SK-N-SH (cell line): ENCODE data around the gene PPP1R1B. TPM values are rescaled to one million over a fixed set of nuclear protein-coding genes. Genes with fewer than 3 reads are reported as not detected.
A peak's percentile ranks its signal among the peaks of the same experiment; 100 is the strongest.

Source experiments
- CTCF ChIA-PET: fragments of 300-600, 350-600 bp; formaldehyde crosslinking; extraction: SDS; loops from one replicate; lab custom pipeline; 2021; lab: Yijun Ruan, JAX
- POLR2A ChIA-PET: fragments of 350-600 bp; sonication (Branson Sonifier 250); formaldehyde crosslinking; extraction: SDS; loops from one replicate; lab custom pipeline; 2020; ENCODE audit warnings: antibody characterized with exemption, inconsistent platforms; lab: Yijun Ruan, JAX
- DNase-seq: peaks from one replicate; pipeline ENCODE4 v3.0.0; 2012
- H2AFZ ChIP-seq: fragments of 200-600 bp; sonication (generic); 2 replicates; pipeline ENCODE4 v1.8.1; 2016; ENCODE audit warnings: antibody characterized with exemption, mild to moderate bottlenecking, low read depth
- H3F3A ChIP-seq: fragments of 200-600 bp; sonication (generic); replicated peaks from 2 replicates; pipeline ENCODE3; 2016; ENCODE audit warnings: antibody characterized with exemption, mild to moderate bottlenecking; ENCODE audit not compliant: insufficient read depth
- H3K27ac ChIP-seq, 2 experiments: fragments of 200-500 bp in 1 of 2; fragments of 200-600 bp in 1 of 2; sonication (Bioruptor generic) in 1 of 2; sonication (generic), shearing (Covaris generic) in 1 of 2; 2 replicates each; pipeline versions ENCODE4 v1.5.1 to v1.6.1; 2014 to 2016; ENCODE audit warnings: low read depth in 2 of 2, inconsistent platforms in 1 of 2, low read length in 1 of 2, mild to moderate bottlenecking in 1 of 2, mixed read lengths in 1 of 2
- H3K27me3 ChIP-seq: fragments of 200-600 bp; sonication (generic), shearing (Covaris generic); 2 replicates; pipeline ENCODE4 v1.6.1; 2016; ENCODE audit warnings: mixed run types; ENCODE audit not compliant: insufficient read depth
- H3K36me3 ChIP-seq, 2 experiments: fragments of 200-500 bp in 1 of 2; fragments of 200-600 bp in 1 of 2; sonication (Bioruptor generic) in 1 of 2; sonication (generic) in 1 of 2; replicated peaks in 1 of 2; 2 replicates each; pipeline versions ENCODE3 to v1.5.1; 2014 to 2016; ENCODE audit warnings: low read length in 1 of 2, mild to moderate bottlenecking in 1 of 2; ENCODE audit not compliant: insufficient read depth in 2 of 2, control insufficient read depth in 1 of 2
- H3K4me1 ChIP-seq, 2 experiments: fragments of 200-500 bp in 1 of 2; fragments of 200-600 bp in 1 of 2; sonication (Bioruptor generic) in 1 of 2; sonication (generic), shearing (Covaris generic) in 1 of 2; 2 replicates each; pipeline versions ENCODE4 v1.5.1 to v1.6.1; 2014 to 2016; ENCODE audit warnings: low read depth in 1 of 2, low read length in 1 of 2, mixed run types in 1 of 2; ENCODE audit not compliant: insufficient read depth in 2 of 2, control insufficient read depth in 1 of 2
- H3K4me2 ChIP-seq: fragments of 200-600 bp; sonication (generic), shearing (Covaris generic); 2 replicates; pipeline ENCODE4 v1.6.1; 2017; ENCODE audit warnings: mixed run types
- H3K4me3 ChIP-seq, 2 experiments: fragments of 200-500 bp in 1 of 2; fragments of 200-600 bp in 1 of 2; sonication (Bioruptor generic) in 1 of 2; sonication (generic), shearing (Covaris generic) in 1 of 2; 2 replicates each; pipeline versions ENCODE4 v1.5.1 to v1.8.1; 2014 to 2016; ENCODE audit warnings: low read depth in 2 of 2, inconsistent platforms in 1 of 2, low read length in 1 of 2, mild to moderate bottlenecking in 1 of 2, mixed read lengths in 1 of 2, moderate library complexity in 1 of 2
- H3K79me2 ChIP-seq: fragments of 200-600 bp; sonication (generic); 2 replicates; pipeline ENCODE4 v1.8.1; 2017; ENCODE audit warnings: mild to moderate bottlenecking; ENCODE audit not compliant: insufficient read depth
- H3K9ac ChIP-seq: fragments of 200-600 bp; sonication (generic); 2 replicates; pipeline ENCODE4 v1.6.1; 2017; ENCODE audit warnings: mixed run types
- H3K9me2 ChIP-seq: fragments of 200-600 bp; sonication (generic); 2 replicates; pipeline ENCODE4 v1.6.1; 2017; ENCODE audit warnings: mixed run types
- H3K9me3 ChIP-seq: fragments of 200-600 bp; sonication (generic); 2 replicates; pipeline ENCODE4 v1.6.1; 2017; ENCODE audit warnings: mixed run types, mild to moderate bottlenecking, moderate library complexity
- H4K20me1 ChIP-seq: fragments of 200-600 bp; sonication (generic); 2 replicates; pipeline ENCODE4 v1.6.1; 2017; ENCODE audit warnings: mild to moderate bottlenecking, mixed run types; ENCODE audit not compliant: insufficient read depth
- ELF1 ChIP-seq: IDR thresholded peaks from 2 replicates; pipeline ENCODE4 v1.4.0; 2012
- EP300 ChIP-seq, 2 experiments: IDR thresholded peaks; 2 replicates each; pipeline versions ENCODE4 v1.4.0 to v1.6.1; 2012; ENCODE audit warnings: borderline replicate concordance in 1 of 2, low read depth in 1 of 2, low read length in 1 of 2
- FOXJ3 ChIP-seq: sonication (generic); formaldehyde crosslinking; IDR thresholded peaks from 2 replicates; pipeline ENCODE4 v1.5.1; 2020; ENCODE audit warnings: mild to moderate bottlenecking, missing genetic modification reagents
- FOXM1 ChIP-seq: IDR thresholded peaks from 2 replicates; pipeline ENCODE4 v1.4.0; 2012; ENCODE audit warnings: low read depth, mild to moderate bottlenecking
- GABPA ChIP-seq: IDR thresholded peaks from 2 replicates; pipeline ENCODE4 v1.4.0; 2012; ENCODE audit warnings: low read depth, mild to moderate bottlenecking
- JUND ChIP-seq: IDR thresholded peaks from 2 replicates; pipeline ENCODE4 v1.4.0; 2012
- MEF2A ChIP-seq: IDR thresholded peaks from 2 replicates; pipeline ENCODE4 v1.4.0; 2012; ENCODE audit warnings: low read depth, borderline replicate concordance
- NFIC ChIP-seq: IDR thresholded peaks from 2 replicates; pipeline ENCODE4 v1.4.0; 2012; ENCODE audit warnings: borderline replicate concordance
- NRF1 ChIP-seq: IDR thresholded peaks from 2 replicates; pipeline ENCODE4 v1.6.1; 2012; ENCODE audit warnings: low read depth, mild to moderate bottlenecking, low read length
- PBX3 ChIP-seq: IDR thresholded peaks from 2 replicates; pipeline ENCODE4; 2012
- POLR2AphosphoS5 ChIP-seq: IDR thresholded peaks from 2 replicates; pipeline ENCODE4 v1.6.1; 2012; ENCODE audit warnings: low read depth, low read length
- RAD21 ChIP-seq: IDR thresholded peaks from 2 replicates; pipeline ENCODE4 v1.6.1; 2012; ENCODE audit warnings: mild to moderate bottlenecking, low read length
- RXRA ChIP-seq: IDR thresholded peaks from 2 replicates; pipeline ENCODE4 v1.4.0; 2012; ENCODE audit warnings: low read depth, mild to moderate bottlenecking, borderline replicate concordance
- SIN3A ChIP-seq: IDR thresholded peaks from 2 replicates; pipeline ENCODE4 v1.6.1; 2012; ENCODE audit warnings: low read depth, mild to moderate bottlenecking, low read length, moderate library complexity, borderline replicate concordance
- TCF12 ChIP-seq: IDR thresholded peaks from 2 replicates; pipeline ENCODE4 v1.4.0; 2012
- TEAD4 ChIP-seq: IDR thresholded peaks from 2 replicates; pipeline ENCODE4 v1.4.0; 2012; ENCODE audit warnings: mild to moderate bottlenecking, borderline replicate concordance; ENCODE audit not compliant: insufficient read depth
- YY1 ChIP-seq: IDR thresholded peaks from 2 replicates; pipeline ENCODE4 v1.4.0; 2012; ENCODE audit warnings: low read depth, mild to moderate bottlenecking
- WGBS: methylation state at CpG from one replicate; pipeline ENCODE4 v1.1.6; 2017; ENCODE audit warnings: low lambda C conversion rate; 5-methylcytosine and 5-hydroxymethylcytosine counted together
- polyA plus RNA-seq, 3 experiments: library from polyadenylated mRNA; depleted of rRNA; stranded (reverse); fragments of >200 nt; gene quantifications; 2 replicates each; pipeline ENCODE4 v1.2.3, GENCODE V29; 2012
- TF ChIP-seq, protein P1 (sequence below): IDR thresholded peaks from 2 replicates; pipeline ENCODE4 v1.4.0; 2012; ENCODE audit warnings: low read depth
- TF ChIP-seq, protein P2 (sequence below): IDR thresholded peaks from 2 replicates; pipeline ENCODE4 v1.4.0; 2012; ENCODE audit warnings: low read depth, borderline replicate concordance
- TF ChIP-seq, protein P3 (sequence below): IDR thresholded peaks from 2 replicates; pipeline ENCODE4 v1.4.0; 2012; ENCODE audit warnings: low read depth, borderline replicate concordance
- TF ChIP-seq, protein P4 (sequence below): fragments of 150-350 bp; IDR thresholded peaks from 2 replicates; pipeline ENCODE4 v1.6.1; 2016; ENCODE audit warnings: mild to moderate bottlenecking, low read depth, low read length

PPP1R1B gene
- polyA plus RNA-seq, 1 of the 3 experiments (the other 2 are of a cell fraction), result 0.07 TPM

GRCh38 chr17:39619786-39620101, 7.0 kb upstream of the PPP1R1B start:
- Histone ChIP-seq H3K79me2 (no peaks in the 10 kb centered on the region), H3K36me3 (no peaks in the 10 kb centered on the region), H3K9ac (no peak overlapping the region), H3K27me3 (no peaks in the 10 kb centered on the region; the same call in 1 of the 2 replicates), H3K9me3 (no peaks in the 10 kb centered on the region), H3K4me2 (no peak overlapping the region), H3K27ac (no peak overlapping the region), H3F3A (peaks cover 5% of the 10 kb centered on the region), H3K9me2 (no peaks in the 10 kb centered on the region), H4K20me1 (0 out of 2 replicates have a peak, but pooled peaks cover 4% of the 10 kb centered on the region), H3K4me1 (peaks cover 0 to 15% of the 10 kb centered on the region in 2 experiments; a peak in 1 of 4 replicates)
- POLR2A ChIA-PET, result interaction anchor here (0.9 kb wide), 1 partner anchor 51 kb away, joined by 4 read pairs; no protein-coding TSS in a partner anchor
- no peak for DNase-seq
- 64% methylated on average over 1 of the region's 1 CpG for WGBS
- no peak for TF ChIP-seq FOXJ3 (CRISPR knock-in tag)
- no peak for TF ChIP-seq TCF12
- TF ChIP-seq, protein P1, sequence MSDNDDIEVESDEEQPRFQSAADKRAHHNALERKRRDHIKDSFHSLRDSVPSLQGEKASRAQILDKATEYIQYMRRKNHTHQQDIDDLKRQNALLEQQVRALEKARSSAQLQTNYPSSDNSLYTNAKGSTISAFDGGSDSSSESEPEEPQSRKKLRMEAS, result no peak
- no peak for TF ChIP-seq GABPA
- no peak for TF ChIP-seq POLR2AphosphoS5
- no peak for TF ChIP-seq EP300 (IDR thresholded peaks at IDR 0.05; ENCODE audit: borderline replicate concordance in 1 of 2, low read depth in 1 of 2, low read length in 1 of 2)
- TF ChIP-seq SIN3A, result no peak
- TF ChIP-seq ELF1, result no peak
- TF ChIP-seq, all 33 proteins: peak for 0
- CTCF ChIA-PET, result interaction anchor here (1.0 to 14.5 kb wide), 9 partner anchors 8 to 139 kb away, joined by 3 to 483 read pairs (median 83); partner anchors contain the start of genes NEUROD2, PNMT, STARD3 and TCAP
- Histone ChIP-seq H3K4me3 (no peak overlapping the region), H2AFZ (no peak overlapping the region)

DNA sequence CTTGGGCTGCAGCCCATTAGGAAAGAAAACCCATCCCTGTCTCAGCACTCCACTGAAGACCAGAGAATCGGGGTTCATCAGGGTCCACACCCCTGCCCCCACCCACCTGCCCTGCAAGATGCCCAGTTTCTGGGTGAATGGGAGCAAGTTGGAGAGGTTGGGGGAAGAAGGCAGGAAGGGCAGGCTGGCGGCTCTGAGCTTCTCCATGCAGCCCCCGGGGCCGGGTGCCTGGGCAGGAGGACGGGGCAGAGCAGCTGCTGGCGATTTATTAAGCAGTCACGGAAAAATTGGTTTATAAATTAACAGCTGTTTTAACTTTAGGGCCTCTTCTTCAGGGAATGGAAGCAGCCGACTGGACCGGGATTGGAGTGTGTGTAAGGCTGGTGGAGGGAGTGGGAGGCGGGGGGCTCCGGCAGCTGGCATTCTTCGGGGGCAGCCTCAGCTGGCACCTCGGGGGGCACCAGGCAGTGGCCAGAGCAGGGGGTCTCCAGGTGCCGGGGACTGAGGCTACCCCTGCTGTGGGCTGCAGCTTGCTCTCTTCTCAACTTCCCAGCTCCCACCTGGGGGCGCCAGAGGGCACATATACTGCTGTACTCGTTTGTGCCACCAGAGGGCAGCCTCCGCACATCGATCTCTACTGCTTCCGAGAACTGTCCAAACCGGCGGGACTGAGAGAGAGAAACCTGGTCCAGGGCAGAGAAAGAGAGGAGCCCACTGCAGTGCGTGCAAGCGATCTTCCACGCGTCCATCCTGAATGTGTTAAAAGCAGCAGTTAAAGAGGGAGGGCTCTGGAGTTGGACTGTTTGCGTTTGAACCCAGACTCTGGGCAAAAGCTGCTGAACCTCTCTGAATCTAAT, 5.0 kb upstream of the PPP1R1B start:
- no peaks in the 10 kb centered on the region for H3K9me2 ChIP-seq
- H3K79me2 ChIP-seq, result no peaks in the 10 kb centered on the region
- POLR2A ChIA-PET, result interaction anchor here (0.6 to 1.0 kb wide), 4 partner anchors 37 to 133 kb away, joined by 3 to 5 read pairs (median 4); no protein-coding TSS in a partner anchor
- peaks cover 0 to 15% of the 10 kb centered on the region in 2 experiments; a peak in 1 of 4 replicates for H3K4me1 ChIP-seq
- H3K9ac ChIP-seq, result no peak overlapping the region
- 8% methylated on average over 21 of the region's 26 CpGs for WGBS
- 0 out of 2 replicates have a peak, but pooled peaks cover 4% of the 10 kb centered on the region for H4K20me1 ChIP-seq
- no peak overlapping the region for H2AFZ ChIP-seq
- peaks cover 6% of the 10 kb centered on the region for H3K27me3 ChIP-seq
- H3K4me2 ChIP-seq, result peak overlapping the region; percentile 66; the same call in 1 of the 2 replicates
- no peaks in the 10 kb centered on the region for H3K36me3 ChIP-seq
- H3K27ac ChIP-seq, result no peak overlapping the region
- peaks cover 3% of the 10 kb centered on the region for H3F3A ChIP-seq
- DNase-seq, result peak; percentile 88
- no peaks in the 10 kb centered on the region for H3K9me3 ChIP-seq
- CTCF ChIA-PET, result interaction anchor here (0.5 to 14.5 kb wide), 81 partner anchors 10 to 775 kb away, joined by 3 to 483 read pairs (median 4); partner anchors contain the start of genes CDK12, GRB7, IKZF3 and MIEN1
- H3K4me3 ChIP-seq, result peak overlapping the region in 1 of 2 experiments; percentile 51; a peak in 2 of 4 replicates
- TF ChIP-seq YY1 (no peak), GABPA (no peak), TEAD4 (no peak), NRF1 (no peak), PBX3 (no peak), ELF1 (0 out of 2 replicates have a peak, but pooled peaks have one; percentile 22), RXRA (no peak), FOXM1 (no peak), SIN3A (peak; percentile 43; the same call in 1 of the 2 replicates), TCF12 (no peak), RAD21 (peak; percentile 86), MEF2A (no peak), JUND (no peak), NFIC (no peak)
- TF ChIP-seq, protein P2, sequence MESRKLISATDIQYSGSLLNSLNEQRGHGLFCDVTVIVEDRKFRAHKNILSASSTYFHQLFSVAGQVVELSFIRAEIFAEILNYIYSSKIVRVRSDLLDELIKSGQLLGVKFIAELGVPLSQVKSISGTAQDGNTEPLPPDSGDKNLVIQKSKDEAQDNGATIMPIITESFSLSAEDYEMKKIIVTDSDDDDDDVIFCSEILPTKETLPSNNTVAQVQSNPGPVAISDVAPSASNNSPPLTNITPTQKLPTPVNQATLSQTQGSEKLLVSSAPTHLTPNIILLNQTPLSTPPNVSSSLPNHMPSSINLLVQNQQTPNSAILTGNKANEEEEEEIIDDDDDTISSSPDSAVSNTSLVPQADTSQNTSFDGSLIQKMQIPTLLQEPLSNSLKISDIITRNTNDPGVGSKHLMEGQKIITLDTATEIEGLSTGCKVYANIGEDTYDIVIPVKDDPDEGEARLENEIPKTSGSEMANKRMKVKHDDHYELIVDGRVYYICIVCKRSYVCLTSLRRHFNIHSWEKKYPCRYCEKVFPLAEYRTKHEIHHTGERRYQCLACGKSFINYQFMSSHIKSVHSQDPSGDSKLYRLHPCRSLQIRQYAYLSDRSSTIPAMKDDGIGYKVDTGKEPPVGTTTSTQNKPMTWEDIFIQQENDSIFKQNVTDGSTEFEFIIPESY, result no peak
- TF ChIP-seq, protein P3, sequence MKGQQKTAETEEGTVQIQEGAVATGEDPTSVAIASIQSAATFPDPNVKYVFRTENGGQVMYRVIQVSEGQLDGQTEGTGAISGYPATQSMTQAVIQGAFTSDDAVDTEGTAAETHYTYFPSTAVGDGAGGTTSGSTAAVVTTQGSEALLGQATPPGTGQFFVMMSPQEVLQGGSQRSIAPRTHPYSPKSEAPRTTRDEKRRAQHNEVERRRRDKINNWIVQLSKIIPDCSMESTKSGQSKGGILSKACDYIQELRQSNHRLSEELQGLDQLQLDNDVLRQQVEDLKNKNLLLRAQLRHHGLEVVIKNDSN, result no peak
- TF ChIP-seq, protein P4, sequence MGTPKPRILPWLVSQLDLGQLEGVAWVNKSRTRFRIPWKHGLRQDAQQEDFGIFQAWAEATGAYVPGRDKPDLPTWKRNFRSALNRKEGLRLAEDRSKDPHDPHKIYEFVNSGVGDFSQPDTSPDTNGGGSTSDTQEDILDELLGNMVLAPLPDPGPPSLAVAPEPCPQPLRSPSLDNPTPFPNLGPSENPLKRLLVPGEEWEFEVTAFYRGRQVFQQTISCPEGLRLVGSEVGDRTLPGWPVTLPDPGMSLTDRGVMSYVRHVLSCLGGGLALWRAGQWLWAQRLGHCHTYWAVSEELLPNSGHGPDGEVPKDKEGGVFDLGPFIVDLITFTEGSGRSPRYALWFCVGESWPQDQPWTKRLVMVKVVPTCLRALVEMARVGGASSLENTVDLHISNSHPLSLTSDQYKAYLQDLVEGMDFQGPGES, result no peak
